ENCODE results near the gene ACER2.
"Not testable (repeated sequence)": the region's sequence is repeated elsewhere in the genome, so short reads cannot be mapped to it uniquely, and the experiment has no call there.

ACER2 gene

GRCh38 chr9:19433729-19434128, 24.9 kb downstream of the ACER2 start:
- not testable (repeated sequence) for H2AFZ ChIP-seq (ENCODE audit: low read depth, low read length); DNase-seq; H2BK15ac ChIP-seq (ENCODE audit: low read depth, poor library complexity, severe bottlenecking); H2BK12ac ChIP-seq (ENCODE audit: low read length in 2 of 2); H3K4ac ChIP-seq (ENCODE audit: low read depth in 1 of 2, low read length in 2 of 2); H2AK5ac ChIP-seq (ENCODE audit: low read length, severe bottlenecking); H3K27ac ChIP-seq (ENCODE audit: low read length, poor library complexity, severe bottlenecking); H4K91ac ChIP-seq (ENCODE audit: low read length); H2BK120ac ChIP-seq (ENCODE audit: low read depth, low read length); H3K14ac ChIP-seq (ENCODE audit: low read length in 2 of 2); H3K9me3 ChIP-seq (ENCODE audit: control insufficient read depth, low read length); H3K18ac ChIP-seq (ENCODE audit: low read depth in 1 of 2, low read length in 2 of 2); H3K4me2 ChIP-seq (ENCODE audit: low read length, poor library complexity, severe bottlenecking); H3K79me1 ChIP-seq (replicated peaks; ENCODE audit: low read length, poor library complexity, severe bottlenecking); H3K23ac ChIP-seq (ENCODE audit: low read length in 2 of 2); H2BK5ac ChIP-seq (ENCODE audit: low read depth, low read length, poor library complexity, severe bottlenecking); H4K8ac ChIP-seq (ENCODE audit: low read length); H3K9ac ChIP-seq (ENCODE audit: low read length); H3K27me3 ChIP-seq (ENCODE audit: control insufficient read depth in 1 of 2, insufficient read depth in 1 of 2, low read length in 2 of 2); H3K4me1 ChIP-seq (ENCODE audit: control insufficient read depth, insufficient read depth, low read depth, low read length); H3K4me3 ChIP-seq (ENCODE audit: insufficient read depth in 1 of 2, low read depth in 1 of 2, low read length in 2 of 2)
- WGBS = 97% methylated on average over 9 of the region's 35 CpGs
- H3K36me3 ChIP-seq (ENCODE audit: control insufficient read depth in 1 of 2, insufficient read depth in 2 of 2, low read depth in 1 of 2, low read length in 2 of 2) = peaks cover 3 to 13% of the 10 kb centered on the region in 2 experiments

- Histone ChIP-seq H3K4ac (ENCODE audit: low read depth in 1 of 2, low read length in 2 of 2) (no peak overlapping the region), H2AK5ac (ENCODE audit: low read length, severe bottlenecking) (no peak overlapping the region), H3K4me1 (ENCODE audit: control insufficient read depth, insufficient read depth, low read depth, low read length) (no peaks in the 10 kb centered on the region), H3K79me1 (replicated peaks; ENCODE audit: low read length, poor library complexity, severe bottlenecking) (no peaks in the 10 kb centered on the region), H3K36me3 (ENCODE audit: control insufficient read depth in 1 of 2, insufficient read depth in 2 of 2, low read depth in 1 of 2, low read length in 2 of 2) (peaks cover 3 to 13% of the 10 kb centered on the region in 2 experiments), H2AFZ (ENCODE audit: low read depth, low read length) (no peak overlapping the region), H3K4me3 (ENCODE audit: insufficient read depth in 1 of 2, low read depth in 1 of 2, low read length in 2 of 2) (no peak overlapping the region), H3K14ac (ENCODE audit: low read length in 2 of 2) (no peak overlapping the region), H3K9me3 (ENCODE audit: control insufficient read depth, low read length) (no peaks in the 10 kb centered on the region), H3K18ac (ENCODE audit: low read depth in 1 of 2, low read length in 2 of 2) (no peak overlapping the region), H3K23ac (ENCODE audit: low read length in 2 of 2) (no peak overlapping the region), H2BK120ac (ENCODE audit: low read depth, low read length) (no peak overlapping the region), H4K8ac (ENCODE audit: low read length) (no peak overlapping the region), H3K4me2 (ENCODE audit: low read length, poor library complexity, severe bottlenecking) (no peak overlapping the region), H3K9ac (ENCODE audit: low read length) (no peak overlapping the region), H3K27ac (ENCODE audit: low read length, poor library complexity, severe bottlenecking) (no peak overlapping the region), H2BK15ac (ENCODE audit: low read depth, poor library complexity, severe bottlenecking) (no peak overlapping the region), H2BK12ac (ENCODE audit: low read length in 2 of 2) (no peak overlapping the region), H2BK5ac (ENCODE audit: low read depth, low read length, poor library complexity, severe bottlenecking) (no peak overlapping the region), H4K91ac (ENCODE audit: low read length) (no peak overlapping the region), H3K27me3 (ENCODE audit: control insufficient read depth in 1 of 2, insufficient read depth in 1 of 2, low read length in 2 of 2) (no peaks in the 10 kb centered on the region)
- DNase-seq = no peak
- WGBS = 85% methylated on average over 1 of the region's 1 CpG
Measured at GRCh38 chr9:19440376-19440775, 31.6 kb downstream of the ACER2 start.

- H3K4me3 ChIP-seq (ENCODE audit: insufficient read depth in 1 of 2, low read depth in 1 of 2, low read length in 2 of 2) = peak overlapping the region in 1 of 2 experiments; percentile 2
- H3K18ac ChIP-seq (ENCODE audit: low read depth in 1 of 2, low read length in 2 of 2) = no peak overlapping the region
- H3K27ac ChIP-seq (ENCODE audit: low read length, poor library complexity, severe bottlenecking) = no peak overlapping the region
- H2BK12ac ChIP-seq (ENCODE audit: low read length in 2 of 2) = no peak overlapping the region
- no peak overlapping the region for H2BK120ac ChIP-seq (ENCODE audit: low read depth, low read length)
- no peak overlapping the region for H2BK5ac ChIP-seq (ENCODE audit: low read depth, low read length, poor library complexity, severe bottlenecking)
- no peak overlapping the region for H3K14ac ChIP-seq (ENCODE audit: low read length in 2 of 2)
- no peak overlapping the region for H4K91ac ChIP-seq (ENCODE audit: low read length)
- H3K23ac ChIP-seq (ENCODE audit: low read length in 2 of 2) = no peak overlapping the region
- H3K4ac ChIP-seq (ENCODE audit: low read depth in 1 of 2, low read length in 2 of 2) = no peak overlapping the region
- H2AFZ ChIP-seq (ENCODE audit: low read depth, low read length) = no peak overlapping the region
- no peaks in the 10 kb centered on the region for H3K27me3 ChIP-seq (ENCODE audit: control insufficient read depth in 1 of 2, insufficient read depth in 1 of 2, low read length in 2 of 2)
- H3K9me3 ChIP-seq (ENCODE audit: control insufficient read depth, low read length) = no peaks in the 10 kb centered on the region
- peaks cover 4 to 15% of the 10 kb centered on the region in 2 experiments for H3K36me3 ChIP-seq (ENCODE audit: control insufficient read depth in 1 of 2, insufficient read depth in 2 of 2, low read depth in 1 of 2, low read length in 2 of 2)
- H2AK5ac ChIP-seq (ENCODE audit: low read length, severe bottlenecking) = no peak overlapping the region
- H3K9ac ChIP-seq (ENCODE audit: low read length) = peak overlapping the region; percentile 2
- no peaks in the 10 kb centered on the region for H3K79me1 ChIP-seq (replicated peaks; ENCODE audit: low read length, poor library complexity, severe bottlenecking)
- 85% methylated on average over 5 of the region's 5 CpGs for WGBS
- H3K4me1 ChIP-seq (ENCODE audit: control insufficient read depth, insufficient read depth, low read depth, low read length) = no peaks in the 10 kb centered on the region
- H2BK15ac ChIP-seq (ENCODE audit: low read depth, poor library complexity, severe bottlenecking) = no peak overlapping the region
- H3K4me2 ChIP-seq (ENCODE audit: low read length, poor library complexity, severe bottlenecking) = no peak overlapping the region
- no peak for DNase-seq
- H4K8ac ChIP-seq (ENCODE audit: low read length) = no peak overlapping the region
Measured at GRCh38 chr9:19440823-19441580, 32.2 kb downstream of the ACER2 start.

- H3K79me1 ChIP-seq (replicated peaks; ENCODE audit: low read length, poor library complexity, severe bottlenecking) = no peaks in the 10 kb centered on the region
- H3K4me1 ChIP-seq (ENCODE audit: control insufficient read depth, insufficient read depth, low read depth, low read length) = no peaks in the 10 kb centered on the region
- H2AFZ ChIP-seq (ENCODE audit: low read depth, low read length) = no peak overlapping the region
- no peaks in the 10 kb centered on the region for H3K27me3 ChIP-seq (ENCODE audit: control insufficient read depth in 1 of 2, insufficient read depth in 1 of 2, low read length in 2 of 2)
- no peak overlapping the region for H3K18ac ChIP-seq (ENCODE audit: low read depth in 1 of 2, low read length in 2 of 2)
- H2BK12ac ChIP-seq (ENCODE audit: low read length in 2 of 2) = no peak overlapping the region
- H3K23ac ChIP-seq (ENCODE audit: low read length in 2 of 2) = no peak overlapping the region
- H3K4me2 ChIP-seq (ENCODE audit: low read length, poor library complexity, severe bottlenecking) = no peak overlapping the region
- no peak overlapping the region for H4K91ac ChIP-seq (ENCODE audit: low read length)
- 100% methylated on average over 1 of the region's 4 CpGs for WGBS
- H3K9ac ChIP-seq (ENCODE audit: low read length) = peak overlapping the region; percentile 2
- no peak overlapping the region for H2BK5ac ChIP-seq (ENCODE audit: low read depth, low read length, poor library complexity, severe bottlenecking)
- no peak overlapping the region for H4K8ac ChIP-seq (ENCODE audit: low read length)
- no peak overlapping the region for H2BK120ac ChIP-seq (ENCODE audit: low read depth, low read length)
- no peak overlapping the region for H2AK5ac ChIP-seq (ENCODE audit: low read length, severe bottlenecking)
- peaks cover 10 to 20% of the 10 kb centered on the region in 2 experiments for H3K36me3 ChIP-seq (ENCODE audit: control insufficient read depth in 1 of 2, insufficient read depth in 2 of 2, low read depth in 1 of 2, low read length in 2 of 2)
- no peaks in the 10 kb centered on the region for H3K9me3 ChIP-seq (ENCODE audit: control insufficient read depth, low read length)
- no peak overlapping the region for H2BK15ac ChIP-seq (ENCODE audit: low read depth, poor library complexity, severe bottlenecking)
- peak overlapping the region in 1 of 2 experiments; percentile 2 for H3K4me3 ChIP-seq (ENCODE audit: insufficient read depth in 1 of 2, low read depth in 1 of 2, low read length in 2 of 2)
- H3K14ac ChIP-seq (ENCODE audit: low read length in 2 of 2) = no peak overlapping the region
- no peak overlapping the region for H3K4ac ChIP-seq (ENCODE audit: low read depth in 1 of 2, low read length in 2 of 2)
- no peak overlapping the region for H3K27ac ChIP-seq (ENCODE audit: low read length, poor library complexity, severe bottlenecking)
- DNase-seq = no peak
Measured at GRCh38 chr9:19441730-19442129, 32.9 kb downstream of the ACER2 start.

Measured in mesenchymal stem cell (in vitro differentiated cells and primary cell).